ENCODE data around the gene DBN1.
"Not testable (repeated sequence)": the region's sequence is repeated elsewhere in the genome, so short reads cannot be mapped to it uniquely, and the experiment has no call there.

Gene DBN1

DNA sequence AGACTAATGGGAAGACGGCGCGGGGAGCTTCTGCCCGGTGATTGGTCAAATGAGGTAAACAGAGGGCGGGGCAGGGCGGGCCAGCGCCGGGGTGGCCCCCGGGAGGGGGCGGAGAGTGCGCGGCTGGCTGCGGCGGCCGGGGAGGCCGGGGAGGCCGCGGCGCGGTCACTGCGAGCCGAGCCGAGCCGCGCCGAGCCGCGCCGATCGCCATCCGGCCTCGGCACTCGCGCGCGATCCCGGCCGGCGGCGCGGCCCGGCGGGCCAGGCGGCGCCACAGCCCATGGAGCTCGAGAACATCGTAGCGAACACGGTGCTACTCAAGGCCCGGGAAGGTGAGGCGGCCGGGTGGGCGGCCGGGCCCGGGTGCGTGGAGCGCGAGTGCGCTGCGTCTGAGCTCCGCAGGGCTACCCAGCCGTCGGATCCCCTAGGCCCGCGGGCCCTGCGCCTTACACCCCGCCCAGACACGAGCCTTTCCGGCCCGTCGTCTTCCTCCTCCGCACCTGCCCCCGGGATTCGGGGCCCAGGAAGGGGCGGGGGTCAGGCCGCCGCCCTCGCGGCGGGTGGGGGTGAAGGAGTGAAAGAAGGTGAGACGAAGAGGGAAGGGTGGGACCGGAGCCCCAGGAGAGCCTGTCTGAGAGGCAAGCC lies 46.7 kb downstream of the DBN1 start, which contains the start of gene GRK6:
GRK6 (plus strand) TSS at position 111 of the 645 bp plus-strand sequence; CDS start at position 281, 170 bp downstream.
- in situ Hi-C loops (cut with MboI; ENCODE audit: low sequenced_read_pairs, unreplicated experiment) = no loop called here

GRCh38 chr5:177425801-177426565 lies 47.5 kb downstream of the DBN1 start:
- in situ Hi-C loops (cut with MboI; ENCODE audit: low sequenced_read_pairs, unreplicated experiment) = no loop called here
- DNase-seq (ENCODE audit: low spot score) = peak; percentile 97
- TF ChIP-seq CTCF (IDR thresholded peaks at IDR 0.05; ENCODE audit: borderline replicate concordance, control extremely low read depth, extremely low read depth, insufficient read depth, missing control alignments) = no peak

More for the DNA sequence above, 46.7 kb downstream of the DBN1 start, which contains the start of gene GRK6:
- no peak for TF ChIP-seq CTCF (IDR thresholded peaks at IDR 0.05; ENCODE audit: borderline replicate concordance, control extremely low read depth, extremely low read depth, insufficient read depth, missing control alignments)
- peak; percentile 67 for DNase-seq (ENCODE audit: low spot score)

DNA sequence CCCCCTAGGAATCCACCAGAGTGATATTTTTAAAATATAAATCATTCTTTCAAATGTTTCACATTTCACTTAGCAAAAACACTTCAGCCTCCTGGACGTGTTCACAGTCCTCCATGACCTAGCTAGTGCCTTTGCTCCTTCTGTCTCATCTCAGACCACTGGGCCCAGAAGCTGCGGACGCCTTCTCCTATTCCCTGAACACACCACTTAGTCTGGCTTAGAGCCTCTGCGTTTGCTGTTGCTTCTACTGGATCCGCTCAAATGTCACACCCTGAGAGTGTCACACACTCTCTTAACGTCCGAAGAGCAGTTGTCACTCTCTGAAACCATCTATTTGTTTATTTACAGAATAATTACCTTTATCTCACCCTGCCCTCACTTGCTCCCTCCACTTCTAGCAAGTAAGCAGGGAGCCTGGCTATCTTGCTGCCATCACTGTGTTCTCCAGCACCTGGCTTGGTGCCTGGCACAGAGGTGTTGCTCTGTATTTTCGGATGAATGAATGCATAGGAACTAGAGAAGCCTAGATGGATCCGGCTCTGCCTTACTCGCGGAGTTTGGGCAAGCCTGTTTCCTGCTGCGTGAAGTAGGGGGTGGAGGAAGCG lies 48.1 kb downstream of the DBN1 start:
- in situ Hi-C loops (cut with MboI; ENCODE audit: low sequenced_read_pairs, unreplicated experiment) = no loop called here
- no peak for DNase-seq (ENCODE audit: low spot score)
- TF ChIP-seq CTCF (IDR thresholded peaks at IDR 0.05; ENCODE audit: borderline replicate concordance, control extremely low read depth, extremely low read depth, insufficient read depth, missing control alignments) = no peak

DNA sequence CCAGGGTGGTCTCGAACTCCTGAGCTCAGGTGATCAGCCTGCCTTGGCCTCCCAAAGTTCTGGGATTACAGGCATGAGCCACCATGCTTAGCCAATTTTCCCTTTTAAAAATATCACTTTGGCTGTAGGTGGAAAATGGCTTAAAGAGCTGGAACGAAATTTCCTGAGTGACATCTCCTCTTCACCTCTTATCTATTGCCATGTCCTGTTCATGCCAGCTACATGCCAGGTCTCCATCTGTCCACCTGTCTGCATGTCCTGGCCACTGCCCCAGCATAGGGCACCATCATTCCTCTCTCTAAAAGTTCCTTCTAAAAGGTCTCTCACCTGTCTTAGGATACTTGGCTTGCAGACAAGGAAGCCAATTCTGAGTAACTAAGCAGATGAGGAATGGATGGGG lies 49.8 kb downstream of the DBN1 start:
- no peak for TF ChIP-seq CTCF (IDR thresholded peaks at IDR 0.05; ENCODE audit: borderline replicate concordance, control extremely low read depth, extremely low read depth, insufficient read depth, missing control alignments)

GRCh38 chr5:177421062-177421798 lies 52.2 kb downstream of the DBN1 start:
- TF ChIP-seq CTCF (IDR thresholded peaks at IDR 0.05; ENCODE audit: borderline replicate concordance, control extremely low read depth, extremely low read depth, insufficient read depth, missing control alignments) = no peak
- DNase-seq (ENCODE audit: low spot score) = no peak
- in situ Hi-C loops (cut with MboI; ENCODE audit: low sequenced_read_pairs, unreplicated experiment) = no loop called here

More for the DNA sequence above, 49.8 kb downstream of the DBN1 start:
- in situ Hi-C loops (cut with MboI; ENCODE audit: low sequenced_read_pairs, unreplicated experiment) = no loop called here
- DNase-seq (ENCODE audit: low spot score) = no peak

GRCh38 chr5:177420472-177420871 lies 53.0 kb downstream of the DBN1 start:
- in situ Hi-C loops (cut with MboI; ENCODE audit: low sequenced_read_pairs, unreplicated experiment); DNase-seq (ENCODE audit: low spot score): not testable (repeated sequence)
